Measurements from ENCODE around the gene PDIA4.
A peak's percentile ranks its signal among the peaks of the same experiment; 100 is the strongest.
"Not testable (repeated sequence)": the region's sequence is repeated elsewhere in the genome, so short reads cannot be mapped to it uniquely, and the experiment has no call there.

PDIA4 gene

DNA sequence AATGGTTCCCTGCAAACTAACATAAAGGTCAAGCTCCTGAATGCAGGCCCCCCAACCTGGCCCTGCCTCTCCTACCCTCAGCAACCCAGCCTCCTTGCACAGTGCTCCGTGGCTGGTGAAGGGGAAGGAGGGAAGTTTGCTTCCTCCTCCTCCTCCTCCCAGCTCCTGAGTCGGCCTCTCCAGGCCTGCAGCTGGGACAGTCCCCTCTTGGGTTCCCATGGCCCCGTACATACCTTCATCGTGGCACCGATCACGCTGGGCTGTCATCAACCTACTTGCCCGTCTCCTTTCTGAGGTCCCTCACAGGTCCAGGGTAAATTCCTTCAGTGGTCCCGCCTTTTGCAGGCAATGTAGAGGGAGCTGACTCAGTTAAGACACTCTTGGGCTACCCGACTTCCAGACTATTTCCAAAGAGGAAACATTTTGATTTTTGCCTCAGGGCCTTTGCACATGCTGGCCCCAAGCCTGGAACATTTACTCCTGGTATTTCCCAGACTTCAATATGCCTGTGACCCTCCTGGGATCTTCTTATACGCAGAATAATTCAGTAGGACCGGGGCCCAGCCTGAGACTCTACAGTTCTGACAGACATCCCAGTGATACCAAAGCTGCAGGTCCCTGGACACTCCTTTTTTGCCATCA is 26.8 kb downstream of the PDIA4 start:
- no peak for DNase-seq

DNA sequence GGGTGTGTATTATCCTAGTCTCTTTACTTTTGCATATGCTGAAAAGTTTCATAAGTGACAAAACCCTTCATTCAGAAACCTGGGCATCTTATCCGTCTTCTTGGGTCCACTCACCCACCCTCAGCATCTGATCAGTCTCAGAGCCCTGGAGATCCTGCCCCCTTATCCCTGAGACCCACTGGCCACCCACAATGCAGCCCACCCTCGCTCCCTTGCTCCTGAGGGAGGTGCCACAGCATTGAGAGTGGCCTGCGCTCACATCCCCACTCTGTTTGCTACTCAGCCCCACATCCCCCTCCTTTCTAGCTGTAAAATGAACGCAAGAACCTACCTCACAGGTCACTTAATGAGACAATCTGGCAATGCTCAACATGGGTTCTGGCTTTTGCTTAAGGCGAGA is 27.3 kb downstream of the PDIA4 start:
- DNase-seq, result no peak

DNA sequence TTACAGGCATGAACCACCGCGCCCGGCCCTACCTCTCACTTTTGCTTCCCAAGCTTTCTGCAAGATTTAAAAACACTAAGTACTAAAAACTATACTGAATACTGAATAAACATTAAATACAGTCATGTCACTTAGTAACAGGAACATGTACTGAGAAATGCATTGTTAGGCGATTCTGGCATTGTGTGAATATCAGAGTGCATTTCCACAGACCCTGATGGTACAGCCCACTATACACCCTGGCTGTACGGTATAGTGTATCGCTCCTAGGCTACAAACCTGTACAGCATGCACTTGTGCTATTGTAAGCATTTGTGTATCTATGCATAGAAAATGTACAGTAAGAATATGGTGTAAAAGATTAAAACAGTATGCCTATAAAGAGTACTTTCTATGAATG is 29.1 kb downstream of the PDIA4 start:
- DNase-seq, result no peak

DNA sequence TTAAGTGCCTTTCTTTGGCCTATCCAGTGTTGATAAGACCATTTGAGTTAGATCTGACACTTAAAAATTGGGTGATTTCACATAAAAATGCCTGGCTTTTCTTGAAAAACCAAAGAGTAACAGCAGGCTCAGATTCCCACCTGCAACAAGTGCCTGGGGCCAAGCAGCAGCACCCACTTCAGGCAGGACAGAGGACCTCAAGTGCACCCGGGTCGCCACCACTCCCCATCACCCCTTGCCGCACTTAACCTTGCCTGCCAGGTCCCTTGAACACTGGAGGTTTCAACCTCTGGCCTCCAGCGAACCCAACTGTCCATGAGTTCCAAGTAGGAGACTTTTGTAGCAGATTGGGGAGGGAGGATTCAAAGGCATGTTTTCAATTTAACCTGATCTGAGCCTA is 30.8 kb downstream of the PDIA4 start:
- DNase-seq, result no peak

DNA sequence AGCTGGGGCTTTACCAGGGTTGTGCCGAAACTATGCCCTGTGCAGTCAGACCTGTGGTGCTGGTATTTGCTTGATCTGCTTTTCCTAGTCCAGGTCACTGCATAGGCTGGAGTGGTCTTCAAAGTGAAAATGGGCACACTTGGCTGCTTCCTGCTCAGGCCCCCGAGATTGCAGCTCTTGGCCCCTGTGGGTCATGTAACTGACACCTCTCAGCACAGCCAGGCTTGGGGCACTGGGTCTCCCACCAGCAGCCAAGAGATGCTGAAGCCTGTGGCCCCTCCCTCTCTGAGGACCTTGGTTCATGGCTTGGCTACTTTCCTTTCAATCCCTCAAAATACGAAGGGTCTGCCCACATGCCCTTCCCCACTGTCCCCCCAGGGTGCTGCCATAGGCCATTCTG is 33.7 kb downstream of the PDIA4 start:
- no peak for DNase-seq

DNA sequence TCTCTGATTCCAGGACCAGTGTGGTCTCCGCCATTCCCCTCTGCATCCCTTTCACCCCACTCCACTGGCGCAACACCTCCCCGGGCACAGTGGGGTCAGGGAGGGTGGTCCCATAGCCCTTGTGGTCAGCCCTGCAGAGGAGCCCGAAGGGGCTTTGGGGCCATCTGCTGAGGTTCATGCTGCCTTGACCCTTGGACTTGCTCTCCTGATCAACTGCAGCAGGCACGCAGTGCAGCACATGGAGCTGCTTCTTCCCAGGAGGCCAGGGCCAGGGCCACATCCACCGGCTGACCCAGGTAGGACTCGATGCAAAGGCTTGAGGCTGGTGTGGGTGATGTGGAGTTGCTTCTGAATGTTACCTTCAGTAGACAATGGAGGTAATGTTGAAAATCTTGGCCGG is 35.1 kb downstream of the PDIA4 start:
- DNase-seq, result no peak

DNA sequence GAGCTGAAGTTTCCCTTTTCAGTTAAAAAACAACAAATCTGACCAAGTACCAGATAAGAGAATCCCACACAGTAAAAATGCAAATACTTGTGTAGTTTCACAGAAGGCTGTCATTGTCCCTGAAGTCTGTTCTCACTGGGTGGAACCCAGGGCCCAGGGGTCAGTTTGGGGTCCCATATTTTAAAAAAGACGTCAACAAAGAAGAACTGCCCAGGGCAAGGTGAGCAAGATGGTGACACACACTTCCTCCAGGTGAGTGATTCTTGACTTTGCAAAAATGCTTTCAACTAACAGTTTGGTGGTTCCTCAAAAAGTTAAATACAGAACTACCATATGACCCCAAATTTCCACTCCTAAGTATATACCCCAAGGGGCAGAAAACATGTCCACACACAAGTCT is 36.8 kb downstream of the PDIA4 start:
- no peak for DNase-seq

DNA sequence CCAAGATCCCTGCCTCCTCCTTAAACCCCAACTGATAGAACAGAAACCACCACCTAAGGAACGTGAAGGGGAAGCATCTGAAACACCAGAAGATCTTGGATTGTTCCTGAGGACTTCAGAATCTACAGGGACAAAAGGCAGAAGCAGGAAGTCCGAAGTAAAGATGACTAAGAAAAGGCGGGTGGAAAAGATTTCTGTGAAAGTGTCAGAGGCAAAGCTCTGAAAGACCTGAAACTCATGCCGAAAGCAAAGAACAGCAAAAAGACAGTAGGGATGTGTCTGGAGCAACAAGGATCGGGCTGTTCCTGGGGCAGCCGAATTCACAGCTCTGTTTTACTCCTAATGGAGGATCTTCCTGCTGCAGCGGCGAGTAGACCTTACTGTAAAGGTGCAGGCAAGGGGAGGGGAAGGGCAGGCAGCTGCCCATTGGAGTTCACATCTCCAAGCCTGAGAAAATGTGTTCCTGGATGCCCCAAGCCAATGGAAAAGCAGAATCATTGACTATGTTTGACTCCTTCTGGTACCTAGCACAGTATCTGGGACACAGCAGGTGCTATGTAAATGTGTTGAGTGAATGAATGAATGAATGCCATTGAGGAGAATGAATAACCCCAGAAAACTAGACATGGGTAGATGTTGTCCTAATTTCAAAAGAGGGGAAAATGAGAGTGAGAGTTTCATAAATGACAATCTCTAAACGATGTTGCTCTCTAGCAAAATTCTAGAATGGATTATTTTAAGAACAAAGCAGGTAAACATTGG is 40.4 kb downstream of the PDIA4 start:
- DNase-seq, result peak; percentile 60

DNA sequence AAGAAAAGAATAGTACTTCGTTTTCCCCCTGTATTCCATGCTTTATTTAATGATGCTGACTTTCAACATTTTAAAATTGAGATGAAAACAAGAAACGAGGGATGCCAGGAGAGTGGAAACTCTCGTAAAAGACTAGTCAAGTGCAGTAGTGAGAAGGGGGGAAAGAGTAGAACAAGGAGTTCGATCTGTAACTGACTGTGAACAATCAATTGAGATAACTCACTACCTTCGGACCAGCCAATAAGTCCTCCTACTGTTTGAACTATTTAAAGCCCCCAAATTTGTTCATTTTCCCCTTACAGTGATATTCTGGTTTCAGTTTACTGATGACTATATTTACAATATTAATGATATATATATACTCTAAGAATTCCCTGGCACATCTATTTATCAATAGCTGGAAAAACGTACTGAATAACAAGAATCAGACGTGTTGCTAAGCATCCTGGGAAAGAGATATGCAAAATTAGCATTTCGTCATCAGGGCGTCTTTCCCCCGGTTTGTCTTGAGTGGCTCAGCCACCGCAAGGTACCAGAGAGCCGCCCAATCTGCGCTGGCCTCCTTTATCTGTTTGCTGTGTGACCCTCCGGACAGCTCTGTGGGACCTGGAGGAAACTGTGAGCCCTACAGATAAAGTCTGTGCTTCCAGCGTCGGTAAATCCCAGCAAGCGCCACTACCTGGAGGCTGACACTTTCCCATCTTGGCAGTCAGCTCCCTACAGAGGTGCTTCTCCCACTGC is 41.1 kb downstream of the PDIA4 start:
- peak; percentile 92 for DNase-seq

DNA sequence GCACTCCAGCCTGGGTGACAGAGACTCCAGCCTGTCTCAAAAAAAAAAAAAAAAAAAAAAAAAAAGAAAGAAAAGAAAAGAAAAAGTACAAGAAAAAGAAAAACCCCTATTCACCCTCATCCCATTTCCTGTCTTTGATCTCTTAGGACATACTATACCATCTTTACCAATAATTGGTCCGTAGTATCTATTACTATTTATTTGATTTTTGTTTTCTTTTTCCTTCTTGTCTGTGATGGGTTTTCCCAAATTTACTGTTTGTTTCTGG is 41.6 kb downstream of the PDIA4 start:
- no peak for DNase-seq

DNA sequence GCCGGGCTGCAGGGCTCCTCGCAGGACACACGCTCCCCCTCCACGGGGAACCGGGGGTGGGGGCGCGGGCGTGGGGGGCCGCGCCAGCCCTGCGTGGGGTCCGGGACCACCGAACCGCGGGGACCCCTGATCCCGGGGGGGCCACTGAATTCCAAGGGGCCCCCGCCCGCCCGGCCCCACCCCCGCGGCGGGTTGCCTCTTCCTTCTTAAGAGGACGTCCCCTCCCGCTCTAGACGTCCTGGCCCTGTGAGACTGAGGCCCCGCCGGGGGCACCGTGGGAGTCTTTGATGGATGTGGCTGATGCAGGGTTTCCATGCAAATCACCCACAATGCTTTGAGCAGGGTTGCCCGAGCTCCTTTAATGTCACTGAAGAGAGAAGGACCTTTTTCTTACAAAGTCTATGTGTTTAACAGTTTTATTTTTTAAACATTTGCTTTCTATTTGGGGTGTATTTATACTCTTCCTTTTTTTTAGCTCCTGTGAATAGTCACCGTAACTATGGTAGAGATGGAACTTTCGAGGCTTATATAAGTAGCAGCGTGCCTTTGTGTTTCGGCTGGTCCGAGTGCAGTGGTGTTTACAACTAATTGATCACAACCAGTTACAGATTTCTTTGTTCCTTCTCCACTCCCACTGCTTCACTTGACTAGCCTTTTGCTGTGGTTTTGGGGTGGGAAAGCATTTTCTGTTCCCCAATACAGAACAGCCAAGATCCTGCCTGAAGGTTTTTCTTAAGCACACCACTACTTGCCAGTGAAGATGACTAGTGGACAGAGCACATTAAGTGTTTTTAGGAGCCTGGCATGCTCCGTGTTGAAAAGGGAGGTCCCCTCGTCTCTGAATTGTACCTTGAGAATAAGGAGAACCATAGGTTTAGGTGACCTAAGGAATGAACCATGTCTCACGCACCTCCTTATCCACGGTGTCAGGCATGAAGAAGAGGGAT is 44.8 kb downstream of the PDIA4 start:
- DNase-seq, result peak; percentile 81

DNA sequence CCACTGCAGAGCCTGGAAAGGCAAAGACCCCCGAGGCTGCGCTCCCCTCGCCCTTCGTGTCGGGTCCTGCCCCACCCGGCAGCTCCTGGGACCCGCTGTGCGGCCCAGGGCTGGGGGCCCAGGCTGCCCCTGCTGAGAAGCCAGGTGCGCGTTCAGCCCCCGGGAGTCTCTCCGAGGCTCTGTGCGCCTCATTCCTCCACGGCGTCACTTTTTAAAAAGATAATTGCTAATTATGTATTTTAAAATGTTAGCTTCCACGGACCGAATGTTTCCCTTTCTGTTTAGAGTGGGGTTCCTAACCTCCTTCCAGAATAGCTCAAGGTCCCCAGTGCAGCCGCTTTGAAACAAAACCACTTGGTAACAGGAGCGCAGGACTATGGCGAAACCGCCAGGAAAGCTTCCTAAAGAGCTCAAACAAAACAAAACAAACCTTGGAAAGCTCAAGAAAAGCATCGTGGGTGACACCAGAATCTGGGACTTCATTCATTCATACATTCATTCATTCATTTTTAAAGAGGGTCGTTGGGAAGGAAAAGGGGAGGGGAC is 45.6 kb downstream of the PDIA4 start:
- DNase-seq, result peak; percentile 21

DNA sequence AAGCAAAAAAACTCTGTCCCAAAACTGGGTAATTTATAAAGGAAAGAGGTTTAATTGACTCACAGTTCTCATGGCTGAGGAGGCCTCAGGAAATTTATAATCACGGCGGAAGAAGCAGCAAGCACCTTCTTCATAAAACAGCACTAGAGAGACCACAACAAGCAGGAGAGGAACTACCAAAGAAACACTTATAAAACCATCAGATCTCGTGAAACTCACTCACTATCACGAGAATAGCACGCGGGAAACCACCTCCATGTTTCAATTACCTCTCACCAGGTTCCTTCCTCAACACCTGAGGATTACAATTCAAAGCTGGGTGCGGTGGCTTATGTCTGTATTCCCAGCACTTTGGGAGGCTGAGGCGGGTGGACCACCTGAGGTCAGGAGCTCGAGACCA is 48.5 kb downstream of the PDIA4 start:
- no peak for DNase-seq

DNA sequence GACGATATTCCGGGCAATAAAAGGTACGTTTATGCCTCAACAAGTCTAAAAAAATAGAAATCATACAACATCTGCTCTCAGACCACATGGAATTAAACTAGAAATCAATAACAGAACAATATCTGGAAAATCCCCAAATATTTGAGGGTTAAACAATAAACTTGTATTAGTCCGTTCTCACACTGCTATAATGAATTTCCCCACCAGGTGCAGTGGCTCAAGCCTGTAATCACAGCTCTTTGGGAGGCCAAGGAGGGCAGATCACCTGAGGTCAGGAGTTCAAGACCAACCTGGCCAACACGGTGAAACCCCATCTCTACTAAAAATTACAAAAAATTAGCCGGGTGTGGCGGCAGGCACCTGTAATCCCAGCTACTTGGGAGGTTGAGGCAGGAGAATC is 49.2 kb downstream of the PDIA4 start:
- not testable (repeated sequence) for DNase-seq

DNA sequence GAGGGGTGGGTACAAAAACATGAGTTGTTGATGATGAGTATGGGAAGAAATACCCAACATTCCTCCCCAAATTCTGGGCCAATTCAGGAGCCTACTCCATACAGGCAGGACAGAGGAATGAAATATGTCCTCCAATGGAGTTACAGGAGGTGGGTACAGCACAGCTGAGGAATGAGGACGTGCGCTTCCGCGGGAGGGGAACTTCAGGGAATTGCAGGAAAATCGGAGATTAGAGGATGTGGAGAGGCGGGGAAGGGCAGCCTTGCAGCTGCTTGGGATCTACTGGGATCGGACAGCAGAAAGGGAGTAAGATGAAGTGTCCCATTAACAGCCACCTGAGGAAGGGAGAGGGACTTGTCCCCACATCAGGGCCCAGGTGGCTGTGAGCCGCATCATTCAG is 50.2 kb downstream of the PDIA4 start:
- no peak for DNase-seq

DNA sequence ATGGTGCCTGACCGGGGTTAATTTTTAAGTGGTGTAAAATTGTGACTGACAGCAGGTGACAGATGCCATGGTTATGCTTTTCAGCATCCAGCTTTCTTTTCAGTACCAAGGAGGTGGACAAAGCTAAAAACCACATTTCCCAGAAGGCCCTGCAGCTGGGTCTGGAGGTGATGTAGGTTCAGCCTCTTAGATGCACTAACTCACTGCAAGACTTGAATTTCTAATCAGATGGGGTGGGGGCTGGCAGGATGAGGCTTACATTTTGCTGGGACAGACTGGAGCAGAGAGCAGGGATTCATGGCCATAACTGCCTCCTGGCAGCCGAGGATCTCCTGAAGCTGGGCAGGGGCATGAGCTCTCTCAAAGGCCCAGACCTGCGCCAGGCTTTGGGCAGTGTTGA is 52.4 kb downstream of the PDIA4 start:
- DNase-seq, result no peak

DNA sequence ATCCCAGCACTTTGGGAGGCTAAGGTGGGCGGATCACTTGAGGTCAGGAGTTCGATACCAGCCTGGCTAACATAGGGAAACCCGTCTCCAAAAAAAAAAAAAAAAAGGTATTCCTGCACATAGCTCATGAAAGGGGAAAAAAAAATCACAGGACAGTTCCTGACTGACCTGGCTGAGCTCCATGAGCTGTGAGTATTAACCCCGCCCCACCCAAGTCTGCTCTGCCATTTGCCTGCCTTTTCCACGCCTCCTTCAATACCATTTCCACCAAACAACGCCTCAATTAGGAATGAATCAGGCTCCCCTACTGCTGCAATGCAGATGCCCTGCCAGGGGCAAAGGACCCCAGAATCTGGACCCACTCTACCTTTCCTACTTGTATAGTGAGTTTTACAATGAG is 55.0 kb downstream of the PDIA4 start:
- no peak for DNase-seq

DNA sequence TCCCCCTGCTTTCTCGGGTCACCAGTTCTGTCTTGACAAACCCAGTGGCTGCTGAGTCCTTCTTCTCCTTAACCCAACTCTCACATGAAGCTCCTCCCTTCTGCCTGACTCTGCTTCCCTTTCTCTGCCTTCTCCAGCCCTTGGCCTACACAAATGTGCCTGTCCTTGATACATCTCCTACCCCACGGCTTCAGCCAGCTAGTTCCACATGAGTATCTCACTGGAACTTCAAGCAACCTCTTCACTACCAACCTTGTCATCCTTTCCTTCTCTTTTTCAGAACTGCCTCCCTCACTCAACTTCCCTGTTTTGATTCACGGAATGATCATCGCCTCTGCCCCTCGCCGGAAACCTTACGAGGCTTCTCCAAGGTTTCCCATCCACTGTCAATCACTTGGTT is 55.9 kb downstream of the PDIA4 start:
- no peak for DNase-seq

DNA sequence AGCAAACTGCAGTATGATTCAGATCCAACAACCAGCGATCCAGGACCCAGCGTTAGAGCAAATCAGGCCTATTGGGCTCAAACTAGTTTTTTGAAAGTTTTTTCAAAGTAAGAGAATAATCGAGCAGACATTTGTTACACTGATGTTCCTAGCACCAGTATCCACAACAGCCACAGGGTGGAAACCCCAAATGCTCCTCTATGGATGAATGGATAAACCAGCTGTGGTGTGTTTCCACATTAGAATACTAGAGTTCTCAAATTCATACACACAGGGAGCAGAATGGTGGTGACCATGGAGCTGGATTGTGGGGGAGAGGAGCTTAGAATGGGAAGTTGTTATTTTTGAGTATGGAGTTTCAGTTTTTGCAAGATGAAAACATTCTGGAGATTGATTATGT is 60.7 kb downstream of the PDIA4 start:
- DNase-seq, result no peak

DNA sequence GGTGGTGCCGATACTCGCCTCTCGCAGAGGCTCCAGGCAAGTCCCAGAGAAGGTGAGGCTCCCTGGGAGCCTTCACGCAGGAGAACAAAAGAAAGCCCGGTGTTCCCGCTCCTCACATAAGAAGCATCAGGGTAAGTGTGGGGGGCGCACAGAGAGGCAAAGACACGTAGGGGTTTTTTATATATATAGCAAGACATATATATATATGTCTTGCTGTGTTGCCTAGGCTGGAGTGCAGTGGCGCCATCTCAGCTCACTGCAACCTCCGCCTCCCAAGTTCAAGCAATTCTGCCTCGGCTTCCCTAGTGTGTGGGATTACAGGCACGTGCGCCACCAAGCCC is 61.3 kb downstream of the PDIA4 start:
- DNase-seq, result no peak

DNA sequence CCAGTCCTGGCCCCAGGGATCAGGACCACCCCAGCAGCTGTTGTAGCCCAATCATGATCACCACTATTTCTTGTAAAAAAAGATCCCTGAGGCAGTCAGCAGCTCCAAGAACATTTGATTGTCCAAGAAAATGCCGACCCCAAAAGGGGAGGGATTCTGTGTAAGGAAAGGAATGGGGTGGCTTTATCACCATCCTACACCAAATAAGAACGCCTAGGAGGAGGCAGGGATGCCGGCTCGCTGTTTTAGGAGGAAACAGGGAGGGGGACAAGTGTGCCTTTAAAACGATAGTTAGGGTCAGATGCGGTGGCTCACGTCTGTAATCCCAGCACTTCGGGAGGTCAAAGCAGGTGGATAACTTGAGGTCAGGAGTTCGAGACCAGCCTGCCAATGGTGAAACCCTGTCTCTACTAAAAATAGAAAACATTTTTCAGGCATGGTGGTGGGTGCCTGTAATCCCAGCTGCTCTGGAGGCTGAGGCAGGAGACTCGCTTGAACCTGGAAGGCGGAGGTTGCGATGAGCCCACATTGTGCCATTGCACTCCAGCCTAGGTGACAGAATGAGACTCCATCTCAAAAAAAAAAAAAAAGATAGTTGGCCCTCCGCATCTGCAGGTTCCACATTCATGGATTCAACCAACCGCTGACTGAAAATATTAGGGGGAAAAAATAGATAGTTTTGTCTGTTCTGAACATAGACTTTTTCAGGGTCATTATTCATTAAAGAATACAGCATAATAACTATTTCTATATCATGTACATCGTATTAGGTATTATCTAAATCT is 63.6 kb downstream of the PDIA4 start:
- DNase-seq, result no peak

All from NCI-H526 treated with DMSO at 0.1 percent for 48 hours (cell line).